Heart right ventricle (tissue), 16 donors: ENCODE data around the gene RSF1. TPM values are rescaled to one million over a fixed set of nuclear protein-coding genes. Genes with fewer than 3 reads are reported as not detected.

Source experiments
- ATAC-seq, 8 donors: fragments of 200-7000 bp; cut with Tn5 transposase; one replicate each; pipeline ENCODE4 v1.9.1; 2020; ENCODE audit warnings: mild to moderate bottlenecking in 8 of 8, moderate library complexity in 8 of 8, moderate number of reproducible peaks in 1 of 8
- DNase-seq, 2 donors: peaks; one replicate each; pipeline ENCODE4 v3.0.0-alpha.2; 2020
- H3K27ac ChIP-seq, 10 donors: fragments of 200-600 bp; sonication (generic) in 2 of 10; one replicate each; pipeline versions ENCODE4 v1.5.0 to v1.8.0; 2020 to 2022; ENCODE audit warnings: mild to moderate bottlenecking in 3 of 10
- H3K27me3 ChIP-seq, 7 donors: fragments of 200-600 bp; one replicate each; pipeline ENCODE4 v1.8.0; 2021 to 2022; ENCODE audit warnings: mild to moderate bottlenecking in 2 of 7
- H3K36me3 ChIP-seq, 9 donors: fragments of 200-600 bp; sonication (generic) in 1 of 9; one replicate each; pipeline versions ENCODE4 v1.5.0 to v1.8.0; 2020 to 2022; ENCODE audit warnings: mild to moderate bottlenecking in 2 of 9
- H3K4me1 ChIP-seq, 9 donors: fragments of 200-600 bp; sonication (generic) in 1 of 9; one replicate each; pipeline versions ENCODE4 v1.5.0 to v1.8.0; 2020 to 2022; ENCODE audit warnings: mild to moderate bottlenecking in 4 of 9
- H3K4me3 ChIP-seq, 10 donors: fragments of 200-600 bp; sonication (generic) in 2 of 10; one replicate each; pipeline versions ENCODE4 v1.5.0 to v1.8.0; 2020 to 2022; ENCODE audit warnings: mild to moderate bottlenecking in 7 of 10, moderate library complexity in 2 of 10
- H3K9me3 ChIP-seq, 11 donors: fragments of 200-600 bp in 10 of 11; sonication (generic) in 2 of 11; one replicate each; pipeline versions ENCODE4 v1.5.0 to v1.8.0; 2013 to 2022; ENCODE audit warnings: mild to moderate bottlenecking in 2 of 11, control low read depth in 1 of 11, moderate library complexity in 1 of 11
- WGBS, 2 donors: extraction: QIAGEN DNeasy Blood & Tissue Kit; methylation state at CpG; one replicate each; pipeline ENCODE4 v1.1.7; 2013; ENCODE audit warnings: inconsistent platforms in 1 of 2; 5-methylcytosine and 5-hydroxymethylcytosine counted together
- intact Hi-C, 10 donors: fragments of 100-400 bp; cut with DNase I; formaldehyde crosslinking; loops; one replicate each; pipeline versions ENCODE4 v1.11.1 to v1.14.2; 2022
- polyA plus RNA-seq, 2 donors: library from polyadenylated mRNA; stranded (reverse); fragments of 200-250 nt; gene quantifications; one replicate each; pipeline ENCODE4 v1.2.3, GENCODE V29; 2013
- total RNA-seq, 10 donors: library from RNA; stranded (reverse); fragmentation: NEBNext Ultra II Directional in 3 of 10; extraction: Animal tissue kit (Norgen Biotek cat#: 25700) in 3 of 10; gene quantifications; one replicate each; pipeline versions ENCODE4 v1.2.1 to v1.2.4, GENCODE V29; 2021 to 2023
- TF ChIP-seq, protein P1 (sequence below), 9 donors: fragments of 200-600 bp; sonication (generic) in 2 of 9; IDR thresholded peaks; one replicate each; pipeline versions ENCODE4 v1.5.0 to v1.8.0; 2021 to 2022; ENCODE audit warnings: antibody characterized with exemption in 9 of 9, mild to moderate bottlenecking in 5 of 9, moderate library complexity in 1 of 9
- donor health status: Arrhythmogenic right ventricular cardiomyopathy.
- donor health status: ischemic (EF 13 %, LVEDD 7.1; RV severe dilation, severe dysfunction).
- donor health status: healthy with polysubstance abuse.
- donor health status: DM: no; HTN: yes; CAD: no.
- donor health status: DM: no; HTN: no; CAD: no.
- donor health status: ischemic (EF 25% LVEDD 6.9; RV normal size, moderate dysfunction).
- donor health status: ischemic (EF 25% LVEDD 5.7; RV mildly dilated, moderate dysfunction).
- donor health status: healthy.
- donor health status: DM: yes; HTN: yes; CAD: no.
- donor health status: Ischemic cardiomyopathy.
- donor health status: ischemic (EF 35%, LVEDD 5.7; RV mildly dilated, moderate dysfunction).
- donor health status: nonischemic (EF 11% LVEDD 7.7; RV severe dilation, severe dysfunction).
- donor health status: DM: yes; HTN: yes; CAD: no.
- donor health status: PGD.
- donor health status: ischemic (EF 29% LVEDD 5.4; RV normal size, mild dysfunction).
- donor health status: nonischemic (EF 23%, LVEDD 6.1; RV moderate dilation, normal function).

Gene RSF1
- total and polyA plus RNA-seq, 12 donors: 4.6 to 55.9 (median 42.6) TPM

DNA sequence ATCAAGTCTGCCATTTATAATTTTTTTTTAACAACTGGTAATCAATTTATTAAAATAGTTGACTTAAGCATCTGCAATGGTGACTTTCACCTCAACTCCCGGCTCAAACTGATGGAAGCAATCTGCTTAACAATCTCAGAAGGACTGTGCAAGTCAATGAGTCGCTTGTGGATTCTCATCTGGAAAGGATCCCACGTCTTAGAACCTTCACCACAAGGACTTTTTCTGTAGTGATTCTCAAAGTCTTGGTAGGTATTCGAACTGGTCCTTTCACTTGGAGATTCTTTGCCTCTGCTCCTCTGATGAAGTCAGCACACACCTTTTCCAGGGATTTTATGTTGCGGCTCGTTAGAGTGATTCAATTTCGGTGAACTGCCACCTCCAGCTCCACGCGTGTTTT is 7.3 kb downstream of the RSF1 start:
- DNase-seq (no peak), ATAC-seq (no peak)
- Histone ChIP-seq H3K27me3 (no peaks in the 10 kb centered on the region), H3K4me3 (no peak overlapping the region), H3K4me1 (peaks cover 2 to 52% (median 30%) of the 10 kb centered on the region in 9 donors), H3K27ac (no peak overlapping the region), H3K9me3 (peaks cover 0 to 10% (median 0%) of the 10 kb centered on the region in 11 donors), H3K36me3 (peaks cover 0 to 32% (median 0%) of the 10 kb centered on the region in 9 donors)
- 95% methylated on average over 9 of the region's 9 CpGs for WGBS, 2 donors
- intact Hi-C loops: loop anchor here in 1 of 10 donors (10.0 kb wide), 1 partner anchor 118 kb away; no protein-coding TSS in a partner anchor
- TF ChIP-seq, protein P1, sequence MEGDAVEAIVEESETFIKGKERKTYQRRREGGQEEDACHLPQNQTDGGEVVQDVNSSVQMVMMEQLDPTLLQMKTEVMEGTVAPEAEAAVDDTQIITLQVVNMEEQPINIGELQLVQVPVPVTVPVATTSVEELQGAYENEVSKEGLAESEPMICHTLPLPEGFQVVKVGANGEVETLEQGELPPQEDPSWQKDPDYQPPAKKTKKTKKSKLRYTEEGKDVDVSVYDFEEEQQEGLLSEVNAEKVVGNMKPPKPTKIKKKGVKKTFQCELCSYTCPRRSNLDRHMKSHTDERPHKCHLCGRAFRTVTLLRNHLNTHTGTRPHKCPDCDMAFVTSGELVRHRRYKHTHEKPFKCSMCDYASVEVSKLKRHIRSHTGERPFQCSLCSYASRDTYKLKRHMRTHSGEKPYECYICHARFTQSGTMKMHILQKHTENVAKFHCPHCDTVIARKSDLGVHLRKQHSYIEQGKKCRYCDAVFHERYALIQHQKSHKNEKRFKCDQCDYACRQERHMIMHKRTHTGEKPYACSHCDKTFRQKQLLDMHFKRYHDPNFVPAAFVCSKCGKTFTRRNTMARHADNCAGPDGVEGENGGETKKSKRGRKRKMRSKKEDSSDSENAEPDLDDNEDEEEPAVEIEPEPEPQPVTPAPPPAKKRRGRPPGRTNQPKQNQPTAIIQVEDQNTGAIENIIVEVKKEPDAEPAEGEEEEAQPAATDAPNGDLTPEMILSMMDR (IDR thresholded peaks at IDR 0.05): no peak

- Histone ChIP-seq H3K27ac (no peak overlapping the region), H3K27me3 (no peaks in the 10 kb centered on the region), H3K4me1 (peaks cover 0 to 35% (median 12%) of the 10 kb centered on the region in 9 donors), H3K4me3 (no peak overlapping the region), H3K9me3 (no peaks in the 10 kb centered on the region), H3K36me3 (peaks cover 0 to 31% (median 0%) of the 10 kb centered on the region in 9 donors)
- DNase-seq: no peak
- no peak for ATAC-seq
- intact Hi-C loops: no loop called here
- TF ChIP-seq, protein P1 (IDR thresholded peaks at IDR 0.05): no peak
- WGBS, 2 donors: 90 to 95% methylated on average over 2 of the region's 2 CpGs
Observed at GRCh38 chr11:77806993-77807392, 13.5 kb downstream of the RSF1 start.

GRCh38 chr11:77806415-77806814 is 14.1 kb downstream of the RSF1 start:
- DNase-seq (no peak), ATAC-seq (no peak)
- peaks cover 0 to 33% (median 16%) of the 10 kb centered on the region in 9 donors for H3K4me1 ChIP-seq
- H3K4me3 ChIP-seq: no peak overlapping the region
- TF ChIP-seq, protein P1 (IDR thresholded peaks at IDR 0.05): no peak
- no peaks in the 10 kb centered on the region for H3K9me3 ChIP-seq
- H3K27ac ChIP-seq: no peak overlapping the region
- H3K27me3 ChIP-seq: no peaks in the 10 kb centered on the region
- intact Hi-C loops: no loop called here
- peaks cover 0 to 25% (median 0%) of the 10 kb centered on the region in 9 donors for H3K36me3 ChIP-seq

DNA sequence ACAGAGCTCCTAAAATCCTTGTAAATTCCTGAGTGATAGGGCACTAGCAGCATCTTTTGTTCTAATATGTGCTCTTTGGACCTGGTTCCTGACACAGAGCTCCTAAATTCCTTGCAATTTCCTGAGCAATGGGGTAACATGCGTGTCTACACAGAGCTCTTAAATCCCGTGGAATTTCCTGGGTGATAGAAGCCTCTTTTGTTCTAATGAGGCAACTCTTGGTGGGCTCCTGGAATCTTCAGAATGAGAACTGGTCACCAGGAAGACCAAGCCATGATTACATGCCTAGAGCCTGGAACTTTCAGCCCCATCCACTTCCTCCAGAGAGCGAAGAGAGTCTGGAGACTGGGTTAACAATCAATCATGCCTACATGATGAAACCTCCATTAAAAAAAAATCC is 19.0 kb downstream of the RSF1 start:
- no peak overlapping the region for H3K4me3 ChIP-seq
- H3K36me3 ChIP-seq: peaks cover 0 to 12% (median 0%) of the 10 kb centered on the region in 9 donors
- intact Hi-C loops: no loop called here
- peak overlapping the region in 1 of 10 donors; percentile 31 for H3K27ac ChIP-seq
- ATAC-seq: no peak
- TF ChIP-seq, protein P1 (IDR thresholded peaks at IDR 0.05): no peak
- peaks cover 2 to 34% (median 16%) of the 10 kb centered on the region in 9 donors for H3K4me1 ChIP-seq
- WGBS, 2 donors: 73 to 75% methylated on average over 3 of the region's 3 CpGs
- H3K9me3 ChIP-seq: no peaks in the 10 kb centered on the region
- no peaks in the 10 kb centered on the region for H3K27me3 ChIP-seq
- no peak for DNase-seq
